WI38 (cell line): ENCODE results near the gene VWA1.

Experiments
- H3K4me3 ChIP-seq: 2 replicates; pipeline ENCODE4 v1.5.1; 2011; ENCODE audit warnings: low read depth, mild to moderate bottlenecking, control low read depth, low read length
- TF ChIP-seq, protein P1 (sequence below): IDR thresholded peaks from 2 replicates; pipeline ENCODE4 v1.5.1; 2012; ENCODE audit warnings: low read depth, mild to moderate bottlenecking, control low read depth, low read length

The VWA1 gene

DNA sequence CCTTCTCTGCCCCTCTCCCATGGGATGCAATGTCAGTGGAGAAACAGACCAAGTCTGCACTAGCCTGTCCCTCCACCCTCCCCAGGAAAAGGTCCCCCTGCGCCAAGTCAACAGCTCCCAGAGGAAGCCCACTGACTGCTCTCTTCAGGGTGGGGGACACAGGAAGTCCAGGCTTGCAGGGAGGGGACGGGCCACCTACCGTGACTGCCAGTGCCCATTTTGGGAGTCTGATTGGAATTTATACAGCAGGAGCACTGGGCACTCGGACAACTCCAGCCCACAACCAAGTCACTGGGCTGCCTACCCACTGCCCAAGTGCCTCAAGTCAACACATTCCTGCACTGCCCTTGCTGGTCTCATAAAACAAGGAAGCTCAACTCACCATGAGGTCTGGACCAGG is 42.5 kb upstream of the VWA1 start:
- TF ChIP-seq, protein P1, sequence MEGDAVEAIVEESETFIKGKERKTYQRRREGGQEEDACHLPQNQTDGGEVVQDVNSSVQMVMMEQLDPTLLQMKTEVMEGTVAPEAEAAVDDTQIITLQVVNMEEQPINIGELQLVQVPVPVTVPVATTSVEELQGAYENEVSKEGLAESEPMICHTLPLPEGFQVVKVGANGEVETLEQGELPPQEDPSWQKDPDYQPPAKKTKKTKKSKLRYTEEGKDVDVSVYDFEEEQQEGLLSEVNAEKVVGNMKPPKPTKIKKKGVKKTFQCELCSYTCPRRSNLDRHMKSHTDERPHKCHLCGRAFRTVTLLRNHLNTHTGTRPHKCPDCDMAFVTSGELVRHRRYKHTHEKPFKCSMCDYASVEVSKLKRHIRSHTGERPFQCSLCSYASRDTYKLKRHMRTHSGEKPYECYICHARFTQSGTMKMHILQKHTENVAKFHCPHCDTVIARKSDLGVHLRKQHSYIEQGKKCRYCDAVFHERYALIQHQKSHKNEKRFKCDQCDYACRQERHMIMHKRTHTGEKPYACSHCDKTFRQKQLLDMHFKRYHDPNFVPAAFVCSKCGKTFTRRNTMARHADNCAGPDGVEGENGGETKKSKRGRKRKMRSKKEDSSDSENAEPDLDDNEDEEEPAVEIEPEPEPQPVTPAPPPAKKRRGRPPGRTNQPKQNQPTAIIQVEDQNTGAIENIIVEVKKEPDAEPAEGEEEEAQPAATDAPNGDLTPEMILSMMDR, result no peak
- H3K4me3 ChIP-seq, result no peak overlapping the region

DNA sequence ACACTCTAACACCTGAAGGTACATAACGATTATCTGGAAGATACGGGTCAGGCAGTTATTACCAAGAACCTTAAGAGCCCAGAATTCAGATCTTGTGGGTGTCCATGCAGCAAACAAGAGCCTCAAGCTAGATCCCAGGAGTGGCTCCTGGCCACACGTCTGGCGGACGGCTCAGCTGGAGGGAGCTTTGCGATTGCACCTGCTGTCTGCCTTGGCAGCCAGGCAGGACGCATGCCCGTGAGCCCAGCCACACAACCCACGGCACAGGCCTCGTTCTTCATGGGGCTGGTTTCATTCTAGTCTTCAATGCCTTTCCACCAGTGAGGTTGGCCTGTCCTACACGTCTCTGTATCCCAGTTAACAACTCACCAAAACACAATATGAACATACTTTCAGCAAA is 42.1 kb upstream of the VWA1 start:
- H3K4me3 ChIP-seq, result no peak overlapping the region
- TF ChIP-seq, protein P1, result no peak

DNA sequence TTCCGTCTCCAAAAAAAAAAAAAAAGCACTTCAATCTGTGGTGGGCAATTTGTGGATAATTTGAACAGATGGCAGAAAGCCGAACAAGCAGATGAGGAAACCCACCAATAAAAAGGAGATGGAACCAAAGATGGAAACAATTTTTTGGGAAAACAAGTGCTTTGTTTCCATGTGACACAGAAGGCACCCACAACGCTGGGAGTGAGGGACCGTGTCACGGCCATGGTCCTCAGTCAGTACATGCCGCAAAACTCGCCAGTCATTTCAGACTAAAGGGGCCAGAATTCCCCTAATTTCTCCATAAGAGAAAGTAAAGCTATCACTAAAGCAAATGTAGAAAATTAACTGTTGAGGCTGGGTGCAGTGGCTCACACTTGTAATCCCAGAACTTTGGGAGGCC is 41.4 kb upstream of the VWA1 start:
- TF ChIP-seq, protein P1, result no peak
- H3K4me3 ChIP-seq, result no peak overlapping the region

DNA sequence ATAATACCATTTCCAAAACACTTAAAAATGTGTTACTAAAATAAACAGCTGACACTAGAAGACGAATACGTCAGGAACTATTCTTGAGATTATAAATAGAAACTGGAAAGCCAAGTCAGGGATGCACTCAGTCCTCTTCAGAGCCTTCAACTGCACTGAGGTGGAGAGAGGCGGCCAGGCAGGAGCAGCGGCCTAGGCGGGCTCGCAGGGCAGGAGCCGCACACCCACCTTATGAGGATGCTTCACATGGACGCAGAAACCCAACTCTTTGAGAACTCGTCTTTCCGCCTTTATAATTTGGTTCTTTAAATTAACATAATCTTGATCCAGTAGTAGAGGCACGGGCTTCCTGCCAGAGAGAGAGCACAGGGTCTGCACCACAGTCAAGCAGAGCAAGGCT is 40.3 kb upstream of the VWA1 start:
- TF ChIP-seq, protein P1, result no peak
- no peak overlapping the region for H3K4me3 ChIP-seq

DNA sequence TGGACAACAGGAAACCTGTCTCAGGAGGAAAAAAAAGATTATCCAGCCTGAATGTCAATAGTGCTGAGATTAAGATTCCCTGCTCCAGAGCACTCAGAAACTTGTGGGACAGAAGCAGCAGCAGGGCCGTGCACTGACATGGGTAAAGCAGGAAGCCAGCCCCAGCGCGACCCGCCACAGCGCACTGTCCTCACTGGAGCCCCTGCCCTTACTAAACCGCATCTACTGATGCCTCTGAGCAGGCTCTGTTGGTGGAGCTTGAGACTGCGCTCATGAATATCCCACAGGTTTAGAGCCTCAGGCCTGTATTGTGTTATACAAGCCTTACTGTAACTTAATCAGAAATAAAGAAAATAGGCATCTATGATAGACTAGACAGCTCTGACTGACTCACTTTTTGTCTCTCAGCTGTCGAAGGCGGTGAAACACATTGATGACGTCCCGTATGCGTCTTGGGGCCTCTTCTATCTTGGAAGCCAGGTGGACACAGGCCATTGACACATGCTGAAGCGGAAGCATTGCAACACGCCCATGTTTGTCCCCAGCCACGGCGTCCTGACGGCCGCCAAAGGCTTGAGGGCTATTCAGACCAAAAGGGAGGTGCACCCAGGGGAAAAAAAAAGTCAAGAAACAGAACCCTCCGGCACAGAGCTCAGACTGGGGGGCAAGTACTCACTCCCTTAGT is 37.5 kb upstream of the VWA1 start:
- TF ChIP-seq, protein P1, result no peak
- peak overlapping the region; percentile 99 for H3K4me3 ChIP-seq

DNA sequence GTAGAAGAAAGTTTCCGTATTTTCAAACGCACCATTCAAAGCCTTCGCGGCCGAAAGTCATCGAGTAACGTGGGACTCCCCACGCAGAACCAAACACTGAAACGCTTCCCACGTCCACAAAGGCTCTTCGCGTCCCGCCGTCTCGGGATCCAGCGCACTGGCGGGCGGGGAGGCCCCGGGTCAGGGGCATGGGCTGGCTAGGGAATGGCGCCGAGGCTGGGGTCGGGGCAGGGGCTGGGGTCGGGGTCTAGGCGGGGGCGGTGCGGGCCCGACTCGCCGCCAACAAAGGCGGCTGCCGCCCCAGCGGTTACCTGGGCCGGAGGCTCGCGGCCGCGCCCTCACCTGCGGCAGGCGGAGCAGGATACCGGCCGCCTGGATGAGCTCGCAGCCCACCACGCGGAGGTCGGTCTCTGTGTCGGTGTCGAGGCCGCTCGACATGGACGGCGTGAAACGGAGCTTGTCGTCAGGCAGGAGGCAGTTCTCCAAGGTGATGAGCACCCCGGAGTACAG is 36.8 kb upstream of the VWA1 start:
- peak overlapping the region; percentile 99 for H3K4me3 ChIP-seq
- TF ChIP-seq, protein P1, result no peak

DNA sequence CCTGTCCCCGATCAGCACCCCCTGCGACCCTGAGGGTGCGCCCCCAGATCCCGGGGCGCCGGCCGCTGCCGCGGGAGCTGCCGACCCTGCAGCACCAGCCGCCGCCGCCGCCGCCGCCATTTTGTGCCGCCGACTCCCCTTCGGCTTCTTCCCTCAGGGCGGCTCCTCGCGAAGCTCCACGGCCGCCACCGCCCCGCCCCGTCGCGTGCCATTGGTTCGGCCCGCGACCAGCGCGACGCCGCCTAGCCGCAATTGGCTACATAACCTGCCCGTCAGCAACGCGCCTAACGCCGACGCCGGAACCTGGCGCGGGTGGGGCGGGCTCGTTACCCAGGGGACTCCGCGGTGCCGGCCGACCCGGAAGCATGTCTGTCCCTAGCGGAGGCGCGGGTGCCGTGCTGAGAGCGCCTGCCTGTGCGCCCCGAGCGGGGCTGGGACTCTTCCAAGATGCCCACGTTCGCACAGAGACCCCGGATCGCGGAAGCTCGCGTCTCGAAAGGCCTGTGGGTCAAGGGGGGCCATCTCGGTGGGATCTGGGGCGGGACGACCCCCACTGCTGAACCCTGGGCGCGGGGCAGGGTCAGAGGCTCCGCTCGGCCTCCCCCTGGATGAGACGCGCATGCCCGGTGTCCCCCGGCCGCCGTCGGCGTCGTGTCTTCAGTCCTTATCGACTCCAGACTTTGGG is 36.2 kb upstream of the VWA1 start, which contains the start of gene CCNL2:
Gene CCNL2, minus strand, starts transcription at position 149 of the 685 bp plus-strand sequence. Its CDS starts 29 bp downstream, at position 120.
- H3K4me3 ChIP-seq, result peak within 1 kb of the TSS; percentile 99
- TF ChIP-seq, protein P1, result peak; percentile 45
